HG02973 (cell line): Measurements from ENCODE around the gene LRRC4C.

ENCODE experiments used
- ATAC-seq: cut with Tn5 transposase; IDR thresholded peaks from one replicate; pipeline ENCODE4 v1.9.1; 2021; ENCODE audit warnings: moderate library complexity; ENCODE audit not compliant: unreplicated experiment

LRRC4C gene

GRCh38 chr11:40393511-40393910 is 1065.9 kb downstream of the LRRC4C start:
- ATAC-seq = no peak

- no peak for ATAC-seq
Observed at GRCh38 chr11:40391679-40392078, 1067.8 kb downstream of the LRRC4C start.

- ATAC-seq = no peak
Observed at GRCh38 chr11:40388097-40388818, 1071.2 kb downstream of the LRRC4C start.

- no peak for ATAC-seq
Observed at GRCh38 chr11:40387240-40387980, 1072.0 kb downstream of the LRRC4C start.

GRCh38 chr11:40384991-40385390 is 1074.5 kb downstream of the LRRC4C start:
- no peak for ATAC-seq

GRCh38 chr11:40381481-40381880 is 1078.0 kb downstream of the LRRC4C start:
- ATAC-seq = no peak

- ATAC-seq = no peak
Observed at GRCh38 chr11:40380835-40381234, 1078.6 kb downstream of the LRRC4C start.

GRCh38 chr11:40376331-40376730 is 1083.1 kb downstream of the LRRC4C start:
- no peak for ATAC-seq

GRCh38 chr11:40370821-40371616 is 1088.4 kb downstream of the LRRC4C start:
- no peak for ATAC-seq

GRCh38 chr11:40360206-40360798 is 1099.2 kb downstream of the LRRC4C start:
- no peak for ATAC-seq

- no peak for ATAC-seq
Observed at GRCh38 chr11:40354121-40354520, 1105.3 kb downstream of the LRRC4C start.

- ATAC-seq = no peak
Observed at GRCh38 chr11:40340911-40341310, 1118.5 kb downstream of the LRRC4C start.

GRCh38 chr11:40338739-40339138 is 1120.7 kb downstream of the LRRC4C start:
- no peak for ATAC-seq

GRCh38 chr11:40338062-40338461 is 1121.4 kb downstream of the LRRC4C start:
- no peak for ATAC-seq

- ATAC-seq = no peak
Observed at GRCh38 chr11:40337118-40337517, 1122.3 kb downstream of the LRRC4C start.

GRCh38 chr11:40328890-40329614 is 1130.4 kb downstream of the LRRC4C start:
- no peak for ATAC-seq

GRCh38 chr11:40323241-40323640 is 1136.2 kb downstream of the LRRC4C start:
- ATAC-seq = no peak

GRCh38 chr11:40321537-40321936 is 1137.9 kb downstream of the LRRC4C start:
- no peak for ATAC-seq

- no peak for ATAC-seq
Observed at GRCh38 chr11:40316171-40316570, 1143.3 kb downstream of the LRRC4C start.

- ATAC-seq = no peak
Observed at GRCh38 chr11:40315122-40315521, 1144.3 kb downstream of the LRRC4C start.

GRCh38 chr11:40314327-40314726 is 1145.1 kb downstream of the LRRC4C start:
- no peak for ATAC-seq
